HEK293 (cell line): ENCODE data around the gene SUN3.

Source experiments
- TCF7L2 ChIP-seq: IDR thresholded peaks from 2 replicates; pipeline ENCODE4 v1.6.1; 2011; ENCODE audit warnings: low read depth, mild to moderate bottlenecking, inconsistent platforms, low read length, moderate library complexity, borderline replicate concordance
- ZNF274 ChIP-seq, 2 experiments: fragments of 200-500 bp in 1 of 2; fragments of 450-650 bp in 1 of 2; sonication (Bioruptor generic) in 1 of 2; formaldehyde crosslinking in 1 of 2; IDR thresholded peaks; 2 replicates each; pipeline versions ENCODE4 v1.5.1 to v1.6.1; 2014 to 2016; ENCODE audit warnings: borderline replicate concordance in 1 of 2, inconsistent platforms in 1 of 2, low read length in 1 of 2, missing biosample characterization in 1 of 2, missing genetic modification characterization in 1 of 2
- ZNF324 ChIP-seq: fragments of 450-650 bp; formaldehyde crosslinking; IDR thresholded peaks from 2 replicates; pipeline ENCODE4 v1.5.1; 2016; ENCODE audit warnings: missing biosample characterization, missing genetic modification characterization
- ZNF830 ChIP-seq: fragments of 450-650 bp; IDR thresholded peaks from 2 replicates; pipeline ENCODE4 v1.5.0; 2018; ENCODE audit warnings: missing biosample characterization, missing genetic modification characterization, low read depth, mild to moderate bottlenecking, moderate library complexity
- TF ChIP-seq, protein P1 (sequence below): fragments of 450-650 bp; formaldehyde crosslinking; IDR thresholded peaks from 2 replicates; pipeline ENCODE4 v1.5.1; 2016; ENCODE audit warnings: missing biosample characterization, missing genetic modification characterization, low read depth
- TF ChIP-seq, protein P2 (sequence below): fragments of 450-650 bp; formaldehyde crosslinking; IDR thresholded peaks from 2 replicates; pipeline ENCODE4 v1.5.1; 2016; ENCODE audit warnings: missing biosample characterization, missing genetic modification characterization
- TF ChIP-seq, protein P3 (sequence below): fragments of 450-650 bp; formaldehyde crosslinking; IDR thresholded peaks from 2 replicates; pipeline ENCODE4 v1.5.1; 2016; ENCODE audit warnings: missing biosample characterization, missing genetic modification characterization

DNA sequence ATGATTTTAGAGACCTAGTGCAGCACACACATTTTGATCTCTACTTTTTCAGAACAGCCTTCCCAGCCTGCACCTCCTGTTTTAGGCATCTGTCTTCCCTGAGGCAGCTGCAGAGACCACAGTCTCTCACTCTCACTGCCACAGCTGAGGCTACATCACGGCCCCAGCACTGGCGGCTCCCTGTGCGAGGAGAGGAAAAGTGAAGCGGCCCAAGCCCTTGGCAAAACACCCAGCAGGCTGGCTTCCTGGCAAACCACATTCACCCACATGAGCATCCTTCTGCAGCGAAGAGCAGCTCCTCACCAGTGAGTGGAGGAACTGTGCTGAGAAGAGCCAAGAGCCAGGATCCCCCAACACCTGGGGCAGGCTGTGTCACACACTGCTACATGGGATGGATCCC, 63.5 kb downstream of the SUN3 start:
- no peak for TF ChIP-seq ZNF830
- TF ChIP-seq TCF7L2: no peak
- TF ChIP-seq, protein P1, sequence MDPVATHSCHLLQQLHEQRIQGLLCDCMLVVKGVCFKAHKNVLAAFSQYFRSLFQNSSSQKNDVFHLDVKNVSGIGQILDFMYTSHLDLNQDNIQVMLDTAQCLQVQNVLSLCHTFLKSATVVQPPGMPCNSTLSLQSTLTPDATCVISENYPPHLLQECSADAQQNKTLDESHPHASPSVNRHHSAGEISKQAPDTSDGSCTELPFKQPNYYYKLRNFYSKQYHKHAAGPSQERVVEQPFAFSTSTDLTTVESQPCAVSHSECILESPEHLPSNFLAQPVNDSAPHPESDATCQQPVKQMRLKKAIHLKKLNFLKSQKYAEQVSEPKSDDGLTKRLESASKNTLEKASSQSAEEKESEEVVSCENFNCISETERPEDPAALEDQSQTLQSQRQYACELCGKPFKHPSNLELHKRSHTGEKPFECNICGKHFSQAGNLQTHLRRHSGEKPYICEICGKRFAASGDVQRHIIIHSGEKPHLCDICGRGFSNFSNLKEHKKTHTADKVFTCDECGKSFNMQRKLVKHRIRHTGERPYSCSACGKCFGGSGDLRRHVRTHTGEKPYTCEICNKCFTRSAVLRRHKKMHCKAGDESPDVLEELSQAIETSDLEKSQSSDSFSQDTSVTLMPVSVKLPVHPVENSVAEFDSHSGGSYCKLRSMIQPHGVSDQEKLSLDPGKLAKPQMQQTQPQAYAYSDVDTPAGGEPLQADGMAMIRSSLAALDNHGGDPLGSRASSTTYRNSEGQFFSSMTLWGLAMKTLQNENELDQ (tag by site-specific recombination): no peak
- TF ChIP-seq, protein P2, sequence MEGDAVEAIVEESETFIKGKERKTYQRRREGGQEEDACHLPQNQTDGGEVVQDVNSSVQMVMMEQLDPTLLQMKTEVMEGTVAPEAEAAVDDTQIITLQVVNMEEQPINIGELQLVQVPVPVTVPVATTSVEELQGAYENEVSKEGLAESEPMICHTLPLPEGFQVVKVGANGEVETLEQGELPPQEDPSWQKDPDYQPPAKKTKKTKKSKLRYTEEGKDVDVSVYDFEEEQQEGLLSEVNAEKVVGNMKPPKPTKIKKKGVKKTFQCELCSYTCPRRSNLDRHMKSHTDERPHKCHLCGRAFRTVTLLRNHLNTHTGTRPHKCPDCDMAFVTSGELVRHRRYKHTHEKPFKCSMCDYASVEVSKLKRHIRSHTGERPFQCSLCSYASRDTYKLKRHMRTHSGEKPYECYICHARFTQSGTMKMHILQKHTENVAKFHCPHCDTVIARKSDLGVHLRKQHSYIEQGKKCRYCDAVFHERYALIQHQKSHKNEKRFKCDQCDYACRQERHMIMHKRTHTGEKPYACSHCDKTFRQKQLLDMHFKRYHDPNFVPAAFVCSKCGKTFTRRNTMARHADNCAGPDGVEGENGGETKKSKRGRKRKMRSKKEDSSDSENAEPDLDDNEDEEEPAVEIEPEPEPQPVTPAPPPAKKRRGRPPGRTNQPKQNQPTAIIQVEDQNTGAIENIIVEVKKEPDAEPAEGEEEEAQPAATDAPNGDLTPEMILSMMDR (tag by site-specific recombination): no peak
- TF ChIP-seq ZNF324 (tag by site-specific recombination): no peak
- TF ChIP-seq ZNF274 (IDR thresholded peaks at IDR 0.05; ENCODE audit: low read length): no peak
- TF ChIP-seq ZNF274 (tag by site-specific recombination; IDR thresholded peaks at IDR 0.05; ENCODE audit: borderline replicate concordance): no peak
- TF ChIP-seq, protein P3, sequence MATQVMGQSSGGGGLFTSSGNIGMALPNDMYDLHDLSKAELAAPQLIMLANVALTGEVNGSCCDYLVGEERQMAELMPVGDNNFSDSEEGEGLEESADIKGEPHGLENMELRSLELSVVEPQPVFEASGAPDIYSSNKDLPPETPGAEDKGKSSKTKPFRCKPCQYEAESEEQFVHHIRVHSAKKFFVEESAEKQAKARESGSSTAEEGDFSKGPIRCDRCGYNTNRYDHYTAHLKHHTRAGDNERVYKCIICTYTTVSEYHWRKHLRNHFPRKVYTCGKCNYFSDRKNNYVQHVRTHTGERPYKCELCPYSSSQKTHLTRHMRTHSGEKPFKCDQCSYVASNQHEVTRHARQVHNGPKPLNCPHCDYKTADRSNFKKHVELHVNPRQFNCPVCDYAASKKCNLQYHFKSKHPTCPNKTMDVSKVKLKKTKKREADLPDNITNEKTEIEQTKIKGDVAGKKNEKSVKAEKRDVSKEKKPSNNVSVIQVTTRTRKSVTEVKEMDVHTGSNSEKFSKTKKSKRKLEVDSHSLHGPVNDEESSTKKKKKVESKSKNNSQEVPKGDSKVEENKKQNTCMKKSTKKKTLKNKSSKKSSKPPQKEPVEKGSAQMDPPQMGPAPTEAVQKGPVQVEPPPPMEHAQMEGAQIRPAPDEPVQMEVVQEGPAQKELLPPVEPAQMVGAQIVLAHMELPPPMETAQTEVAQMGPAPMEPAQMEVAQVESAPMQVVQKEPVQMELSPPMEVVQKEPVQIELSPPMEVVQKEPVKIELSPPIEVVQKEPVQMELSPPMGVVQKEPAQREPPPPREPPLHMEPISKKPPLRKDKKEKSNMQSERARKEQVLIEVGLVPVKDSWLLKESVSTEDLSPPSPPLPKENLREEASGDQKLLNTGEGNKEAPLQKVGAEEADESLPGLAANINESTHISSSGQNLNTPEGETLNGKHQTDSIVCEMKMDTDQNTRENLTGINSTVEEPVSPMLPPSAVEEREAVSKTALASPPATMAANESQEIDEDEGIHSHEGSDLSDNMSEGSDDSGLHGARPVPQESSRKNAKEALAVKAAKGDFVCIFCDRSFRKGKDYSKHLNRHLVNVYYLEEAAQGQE (tag by site-specific recombination): no peak
